ENCODE results near the gene APEX2.

The APEX2 gene

DNA sequence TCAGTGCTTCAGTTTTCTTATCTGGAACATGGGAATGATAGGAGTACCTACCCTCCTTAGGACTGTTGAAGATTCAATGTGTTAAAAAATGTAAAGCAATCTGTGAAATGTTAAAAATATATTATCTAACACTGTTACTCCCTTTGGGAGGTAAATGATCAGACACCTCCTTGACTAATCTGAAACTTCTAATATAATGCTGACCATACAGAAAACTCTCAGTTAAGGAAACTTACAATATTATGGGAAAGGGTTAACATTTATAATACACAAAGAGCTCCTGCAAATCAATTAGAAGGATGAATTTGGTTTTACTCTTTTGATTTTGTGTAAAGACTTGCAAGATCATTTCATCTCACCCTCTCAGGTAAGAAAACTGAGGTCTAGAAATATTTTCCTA is 4.5 kb upstream of the APEX2 start:
- Histone ChIP-seq H3K4me1 (ENCODE audit: insufficient read depth, low read length) (no peaks in the 10 kb centered on the region), H3K36me3 (ENCODE audit: insufficient read depth, low read length) (no peaks in the 10 kb centered on the region), H3K9ac (ENCODE audit: low read depth, low read length) (no peak overlapping the region), H3K9me3 (ENCODE audit: control insufficient read depth, insufficient read depth, low read length) (no peaks in the 10 kb centered on the region)

DNA sequence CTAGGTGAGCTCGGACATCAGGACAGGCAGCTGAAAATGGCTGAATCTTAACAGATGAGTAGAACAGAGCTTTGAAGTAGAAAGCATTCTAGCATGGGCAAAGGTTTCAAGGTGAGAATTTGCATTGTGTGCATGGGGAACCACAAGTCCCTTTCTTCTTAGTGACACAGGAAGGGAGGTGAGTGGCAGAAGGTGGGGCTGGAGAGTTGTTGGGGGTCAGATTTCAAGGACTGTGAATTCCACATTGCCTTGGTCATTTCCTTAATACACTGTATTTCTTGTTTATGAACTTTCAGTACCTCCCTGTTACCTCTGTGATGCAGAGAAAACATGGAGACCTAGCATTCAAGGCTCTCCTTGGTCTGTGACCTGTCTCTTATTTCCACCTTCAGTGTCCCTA is 4.1 kb downstream of the APEX2 start:
- H3K9ac ChIP-seq (ENCODE audit: low read depth, low read length): no peak overlapping the region
- peaks cover 6% of the 10 kb centered on the region; the same call in 1 of the 2 replicates for H3K36me3 ChIP-seq (ENCODE audit: insufficient read depth, low read length)
- no peaks in the 10 kb centered on the region for H3K9me3 ChIP-seq (ENCODE audit: control insufficient read depth, insufficient read depth, low read length)
- peaks cover 3% of the 10 kb centered on the region; the same call in 1 of the 2 replicates for H3K4me1 ChIP-seq (ENCODE audit: insufficient read depth, low read length)

DNA sequence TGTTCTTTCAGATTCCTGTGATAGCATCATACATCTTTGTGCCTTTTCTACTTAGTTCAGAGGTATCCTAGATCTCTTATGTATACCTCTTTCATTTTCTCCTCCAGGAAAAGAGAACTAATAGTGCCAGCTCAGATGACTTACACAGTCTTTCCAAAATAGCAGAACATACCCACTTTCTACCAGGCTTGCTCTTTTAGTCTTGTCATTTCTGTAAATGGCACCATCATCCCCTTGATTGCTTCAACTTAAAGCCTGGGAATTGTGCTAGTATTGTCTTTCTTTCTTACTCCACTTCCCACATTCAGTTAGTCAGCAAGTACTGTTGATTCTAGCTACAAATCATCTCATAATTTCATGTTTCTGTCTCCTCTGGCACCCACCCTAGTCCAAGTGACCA is 5.1 kb downstream of the APEX2 start:
- Histone ChIP-seq H3K9ac (ENCODE audit: low read depth, low read length) (no peak overlapping the region), H3K9me3 (ENCODE audit: control insufficient read depth, insufficient read depth, low read length) (no peaks in the 10 kb centered on the region), H3K4me1 (ENCODE audit: insufficient read depth, low read length) (peaks cover 3% of the 10 kb centered on the region; the same call in 1 of the 2 replicates), H3K36me3 (ENCODE audit: insufficient read depth, low read length) (peaks cover 6% of the 10 kb centered on the region; the same call in 1 of the 2 replicates)

DNA sequence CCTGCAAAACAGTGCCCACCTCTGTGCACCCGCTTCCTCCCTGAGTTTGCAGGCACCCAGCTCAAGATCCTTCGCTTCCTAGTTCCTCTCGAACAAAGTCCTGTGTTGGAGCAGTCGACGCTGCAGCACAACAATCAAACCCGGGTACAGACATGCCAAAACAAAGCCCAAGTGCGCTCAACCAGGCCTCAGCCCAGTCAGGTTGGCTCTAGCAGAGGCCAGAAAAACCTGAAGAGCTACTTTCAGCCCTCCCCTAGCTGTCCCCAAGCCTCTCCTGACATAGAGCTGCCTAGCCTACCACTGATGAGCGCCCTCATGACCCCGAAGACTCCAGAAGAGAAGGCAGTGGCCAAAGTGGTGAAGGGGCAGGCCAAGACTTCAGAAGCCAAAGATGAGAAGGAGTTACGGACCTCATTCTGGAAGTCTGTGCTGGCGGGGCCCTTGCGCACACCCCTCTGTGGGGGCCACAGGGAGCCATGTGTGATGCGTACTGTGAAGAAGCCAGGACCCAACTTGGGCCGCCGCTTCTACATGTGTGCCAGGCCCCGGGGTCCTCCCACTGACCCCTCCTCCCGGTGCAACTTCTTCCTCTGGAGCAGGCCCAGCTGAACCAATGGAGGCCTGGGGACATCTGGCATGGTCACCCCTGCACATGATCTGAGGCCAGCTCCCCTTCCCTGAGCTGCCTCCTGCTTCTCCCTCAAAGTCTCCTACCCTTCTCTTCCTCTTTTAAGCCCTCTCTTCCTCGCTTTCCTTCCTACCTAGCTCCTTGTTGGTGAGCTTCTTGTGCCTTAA is 6.9 kb downstream of the APEX2 start:
- H3K9me3 ChIP-seq (ENCODE audit: control insufficient read depth, insufficient read depth, low read length): no peaks in the 10 kb centered on the region
- peaks cover 3% of the 10 kb centered on the region; the same call in 1 of the 2 replicates for H3K4me1 ChIP-seq (ENCODE audit: insufficient read depth, low read length)
- no peak overlapping the region for H3K9ac ChIP-seq (ENCODE audit: low read depth, low read length)
- peaks cover 6% of the 10 kb centered on the region; the same call in 1 of the 2 replicates for H3K36me3 ChIP-seq (ENCODE audit: insufficient read depth, low read length)

DNA sequence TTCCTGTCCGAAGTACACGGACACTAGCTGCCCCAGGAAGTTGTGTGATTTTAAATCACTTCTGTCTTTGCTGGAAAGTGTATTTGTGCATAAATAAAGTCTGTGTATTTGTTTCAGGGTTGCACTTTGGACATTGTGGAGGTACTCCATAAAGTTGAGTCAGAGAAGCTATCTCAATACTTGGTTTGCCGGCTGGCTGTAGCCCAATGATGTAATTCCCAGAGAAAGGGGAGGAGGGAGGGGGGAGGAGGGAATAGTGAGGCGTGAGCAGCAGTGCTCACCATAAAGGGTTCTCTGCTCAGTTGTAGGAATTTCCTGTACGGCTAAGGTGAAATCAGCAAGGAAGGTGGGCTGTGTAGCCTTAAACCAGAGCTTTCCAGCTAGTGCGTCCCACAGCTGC is 7.5 kb downstream of the APEX2 start:
- H3K9ac ChIP-seq (ENCODE audit: low read depth, low read length): no peak overlapping the region
- H3K4me1 ChIP-seq (ENCODE audit: insufficient read depth, low read length): peaks cover 3% of the 10 kb centered on the region; the same call in 1 of the 2 replicates
- H3K36me3 ChIP-seq (ENCODE audit: insufficient read depth, low read length): peaks cover 6% of the 10 kb centered on the region; the same call in 1 of the 2 replicates
- H3K9me3 ChIP-seq (ENCODE audit: control insufficient read depth, insufficient read depth, low read length): no peaks in the 10 kb centered on the region

DNA sequence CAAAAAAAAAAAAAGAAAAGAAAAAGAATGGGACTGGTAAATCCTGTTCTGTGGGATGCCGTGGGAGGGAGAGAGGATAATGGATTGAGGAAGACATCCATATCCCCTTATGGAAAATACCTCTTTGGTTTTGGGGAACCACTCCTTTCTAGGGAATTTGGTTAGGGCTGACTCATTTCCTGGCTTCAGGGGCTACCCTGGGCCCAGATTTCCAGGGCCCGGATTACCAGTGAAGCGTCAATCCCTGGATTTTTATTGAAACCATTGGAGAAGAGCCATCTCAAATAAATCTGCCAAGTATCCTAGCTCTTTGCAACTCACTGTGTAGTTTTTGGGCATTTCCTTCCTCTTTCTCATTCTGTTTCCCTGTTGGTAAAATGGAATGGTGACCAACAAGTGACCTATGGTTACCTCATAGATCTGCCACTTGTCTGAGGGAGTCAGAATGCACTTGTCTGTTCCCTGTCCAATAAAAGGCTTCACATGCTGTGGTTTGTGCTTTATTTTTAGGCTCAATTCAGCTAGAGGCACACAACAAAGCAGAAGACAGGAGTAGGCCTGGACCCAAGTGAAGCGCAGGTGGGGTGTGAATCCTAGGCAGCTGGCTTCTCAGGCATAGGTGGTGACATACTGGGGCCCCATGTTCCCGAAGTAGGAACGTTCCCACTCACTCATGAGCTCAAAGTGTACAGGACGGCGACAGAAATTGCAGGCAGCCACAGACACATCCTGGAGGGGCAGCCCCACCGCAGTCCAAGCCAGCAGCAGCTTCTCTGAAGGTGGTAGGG is 8.6 kb downstream of the APEX2 start:
- Histone ChIP-seq H3K9ac (ENCODE audit: low read depth, low read length) (no peak overlapping the region), H3K4me1 (ENCODE audit: insufficient read depth, low read length) (peaks cover 3% of the 10 kb centered on the region; the same call in 1 of the 2 replicates), H3K9me3 (ENCODE audit: control insufficient read depth, insufficient read depth, low read length) (no peaks in the 10 kb centered on the region), H3K36me3 (ENCODE audit: insufficient read depth, low read length) (peaks cover 6% of the 10 kb centered on the region; the same call in 1 of the 2 replicates)

DNA sequence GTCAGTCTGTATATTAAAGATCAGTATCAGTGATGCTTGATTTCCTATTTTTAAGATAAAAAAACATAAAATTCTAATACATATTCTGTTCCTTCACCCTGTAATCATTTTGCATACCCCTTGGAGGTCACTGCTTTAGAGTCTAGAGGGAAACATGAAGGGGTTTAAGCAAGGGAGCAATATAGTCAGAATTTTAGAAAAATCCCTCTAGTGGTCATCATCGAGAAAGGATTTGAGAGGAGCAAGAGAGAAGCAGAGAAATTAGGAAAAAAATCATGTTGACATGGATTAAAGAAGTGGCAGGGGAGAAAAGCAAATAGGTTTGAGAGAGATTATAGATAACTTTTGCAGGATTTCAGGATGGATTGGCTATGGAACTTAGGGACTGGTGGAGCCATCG is 11.1 kb downstream of the APEX2 start:
- H3K9me3 ChIP-seq (ENCODE audit: control insufficient read depth, insufficient read depth, low read length): no peaks in the 10 kb centered on the region
- H3K36me3 ChIP-seq (ENCODE audit: insufficient read depth, low read length): no peaks in the 10 kb centered on the region
- peaks cover 3% of the 10 kb centered on the region; the same call in 1 of the 2 replicates for H3K4me1 ChIP-seq (ENCODE audit: insufficient read depth, low read length)
- no peak overlapping the region for H3K9ac ChIP-seq (ENCODE audit: low read depth, low read length)

DNA sequence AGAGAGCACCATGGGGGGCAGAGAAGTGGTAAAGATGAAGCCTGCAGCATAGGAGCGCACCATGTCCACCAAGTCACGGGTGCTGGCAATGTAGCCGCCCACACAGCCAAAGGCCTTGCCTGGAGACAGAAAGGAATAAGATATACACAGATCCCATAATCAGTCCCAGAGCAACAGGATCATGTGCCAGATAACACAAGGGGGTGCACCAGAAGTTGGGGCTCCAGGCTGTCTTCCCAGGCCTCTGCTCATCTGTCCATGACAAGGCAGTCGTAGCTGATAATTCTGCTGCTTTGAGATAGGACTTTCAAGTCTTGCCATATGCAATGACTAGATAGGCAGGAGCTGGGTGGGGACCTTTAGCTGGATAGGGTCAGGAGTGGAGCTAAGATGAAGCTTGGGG is 14.7 kb downstream of the APEX2 start:
- Histone ChIP-seq H3K36me3 (ENCODE audit: insufficient read depth, low read length) (no peaks in the 10 kb centered on the region), H3K4me1 (ENCODE audit: insufficient read depth, low read length) (no peaks in the 10 kb centered on the region), H3K9ac (ENCODE audit: low read depth, low read length) (no peak overlapping the region), H3K9me3 (ENCODE audit: control insufficient read depth, insufficient read depth, low read length) (no peaks in the 10 kb centered on the region)

DNA sequence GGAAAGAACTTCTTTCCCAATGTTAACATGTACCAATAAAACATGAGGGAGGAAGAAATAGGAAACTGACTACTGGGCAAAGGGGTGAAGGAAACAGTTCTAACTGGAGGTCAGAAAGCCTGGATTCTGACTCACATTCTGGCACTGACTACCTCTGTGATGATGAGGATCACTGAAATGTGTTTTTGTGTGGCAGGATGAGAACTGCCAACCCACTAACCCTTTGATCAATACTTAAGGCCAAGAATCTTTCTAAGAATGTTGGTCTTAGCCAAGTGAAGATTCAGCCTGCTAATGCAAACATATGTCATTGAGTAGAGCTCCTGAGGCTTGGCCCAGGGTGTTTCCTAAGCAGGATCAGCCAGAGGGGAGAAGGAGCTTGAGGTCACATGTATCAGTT is 26.0 kb downstream of the APEX2 start:
- H3K4me1 ChIP-seq (ENCODE audit: insufficient read depth, low read length): 0 out of 2 replicates have a peak, but pooled peaks cover 5% of the 10 kb centered on the region
- no peaks in the 10 kb centered on the region for H3K36me3 ChIP-seq (ENCODE audit: insufficient read depth, low read length)
- no peaks in the 10 kb centered on the region for H3K9me3 ChIP-seq (ENCODE audit: control insufficient read depth, insufficient read depth, low read length)
- no peak overlapping the region for H3K9ac ChIP-seq (ENCODE audit: low read depth, low read length)

DNA sequence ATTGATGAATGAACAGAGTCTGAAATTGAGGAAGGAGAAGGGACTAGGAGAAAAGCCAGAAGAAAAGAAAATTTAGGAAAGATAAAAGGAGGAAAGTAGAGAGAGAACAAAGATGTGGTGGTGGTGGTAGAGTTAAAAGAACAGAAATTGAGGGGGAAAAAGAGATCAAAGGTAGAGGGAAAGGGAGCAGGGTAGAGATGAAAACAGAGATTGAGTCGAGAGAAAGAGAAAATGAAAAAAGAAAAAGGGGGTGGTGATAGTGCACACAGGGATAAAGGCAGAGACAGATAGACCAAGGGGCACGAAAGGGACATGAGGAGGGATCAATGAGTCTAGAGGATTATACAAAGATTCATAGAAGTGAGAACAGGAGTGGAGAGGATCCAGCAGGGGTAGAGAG is 26.7 kb downstream of the APEX2 start:
- Histone ChIP-seq H3K9ac (ENCODE audit: low read depth, low read length) (no peak overlapping the region), H3K36me3 (ENCODE audit: insufficient read depth, low read length) (no peaks in the 10 kb centered on the region), H3K4me1 (ENCODE audit: insufficient read depth, low read length) (0 out of 2 replicates have a peak, but pooled peaks cover 5% of the 10 kb centered on the region), H3K9me3 (ENCODE audit: control insufficient read depth, insufficient read depth, low read length) (no peaks in the 10 kb centered on the region)

DNA sequence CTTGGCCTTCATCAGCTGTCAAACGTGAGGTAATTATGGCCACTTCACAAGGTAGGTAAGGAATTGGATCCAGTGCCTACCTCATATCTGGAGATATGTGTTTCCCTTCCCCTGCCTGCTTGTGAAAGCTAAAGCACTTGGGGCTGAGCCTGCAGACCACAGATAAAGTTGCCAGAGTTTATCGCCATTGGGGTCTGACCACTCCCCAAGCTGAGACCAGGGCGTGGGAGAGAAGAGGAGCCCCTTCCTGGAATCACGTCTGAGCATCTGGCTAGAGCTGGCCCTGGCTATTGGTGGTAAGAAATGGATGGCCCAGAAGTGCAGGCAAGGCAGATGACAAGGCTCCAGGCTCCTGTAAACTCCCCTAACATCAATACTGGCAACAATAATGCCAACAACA is 27.9 kb downstream of the APEX2 start:
- no peaks in the 10 kb centered on the region for H3K36me3 ChIP-seq (ENCODE audit: insufficient read depth, low read length)
- 0 out of 2 replicates have a peak, but pooled peaks cover 5% of the 10 kb centered on the region for H3K4me1 ChIP-seq (ENCODE audit: insufficient read depth, low read length)
- no peak overlapping the region for H3K9ac ChIP-seq (ENCODE audit: low read depth, low read length)
- H3K9me3 ChIP-seq (ENCODE audit: control insufficient read depth, insufficient read depth, low read length): no peaks in the 10 kb centered on the region

DNA sequence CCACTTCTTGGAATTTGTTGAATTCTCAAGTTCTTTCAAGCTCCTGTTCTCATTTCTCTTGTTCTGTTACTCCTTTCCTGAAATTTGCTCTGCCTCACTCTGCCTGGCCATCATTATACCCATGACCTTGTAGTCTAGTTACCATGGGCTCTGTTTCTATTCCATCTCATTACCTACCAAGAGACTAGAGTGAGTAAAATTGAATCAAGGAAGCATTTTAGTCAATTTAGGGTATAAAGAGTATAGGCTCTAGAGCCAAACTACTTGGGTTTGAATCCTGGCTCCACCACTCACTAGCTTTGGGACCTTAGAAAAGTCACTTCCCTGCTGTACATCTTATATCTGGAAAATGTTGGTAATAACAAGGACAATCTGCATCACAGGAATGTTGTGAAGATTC is 28.4 kb downstream of the APEX2 start:
- H3K9me3 ChIP-seq (ENCODE audit: control insufficient read depth, insufficient read depth, low read length): no peaks in the 10 kb centered on the region
- 0 out of 2 replicates have a peak, but pooled peaks cover 5% of the 10 kb centered on the region for H3K4me1 ChIP-seq (ENCODE audit: insufficient read depth, low read length)
- H3K9ac ChIP-seq (ENCODE audit: low read depth, low read length): no peak overlapping the region
- no peaks in the 10 kb centered on the region for H3K36me3 ChIP-seq (ENCODE audit: insufficient read depth, low read length)

DNA sequence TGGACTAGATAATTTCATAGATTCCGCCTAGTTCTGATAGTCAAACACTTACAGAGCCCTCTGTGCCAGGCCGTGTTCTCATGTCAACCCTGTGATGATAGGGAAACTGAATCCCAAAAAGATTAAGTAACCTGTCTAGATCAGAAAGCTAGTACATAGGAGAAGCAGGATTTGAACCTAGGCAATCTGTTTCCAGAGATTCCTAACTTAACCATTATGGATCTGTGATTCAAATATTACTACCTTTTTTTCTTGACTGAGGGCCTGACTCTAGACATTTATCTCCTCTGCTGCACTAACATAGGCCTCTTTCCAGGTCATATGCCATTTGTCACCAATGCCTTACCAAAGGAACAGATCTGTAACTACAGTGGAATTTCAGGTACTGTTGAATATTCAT is 29.1 kb downstream of the APEX2 start:
- Histone ChIP-seq H3K4me1 (ENCODE audit: insufficient read depth, low read length) (0 out of 2 replicates have a peak, but pooled peaks cover 5% of the 10 kb centered on the region), H3K9ac (ENCODE audit: low read depth, low read length) (no peak overlapping the region), H3K9me3 (ENCODE audit: control insufficient read depth, insufficient read depth, low read length) (no peaks in the 10 kb centered on the region), H3K36me3 (ENCODE audit: insufficient read depth, low read length) (no peaks in the 10 kb centered on the region)

DNA sequence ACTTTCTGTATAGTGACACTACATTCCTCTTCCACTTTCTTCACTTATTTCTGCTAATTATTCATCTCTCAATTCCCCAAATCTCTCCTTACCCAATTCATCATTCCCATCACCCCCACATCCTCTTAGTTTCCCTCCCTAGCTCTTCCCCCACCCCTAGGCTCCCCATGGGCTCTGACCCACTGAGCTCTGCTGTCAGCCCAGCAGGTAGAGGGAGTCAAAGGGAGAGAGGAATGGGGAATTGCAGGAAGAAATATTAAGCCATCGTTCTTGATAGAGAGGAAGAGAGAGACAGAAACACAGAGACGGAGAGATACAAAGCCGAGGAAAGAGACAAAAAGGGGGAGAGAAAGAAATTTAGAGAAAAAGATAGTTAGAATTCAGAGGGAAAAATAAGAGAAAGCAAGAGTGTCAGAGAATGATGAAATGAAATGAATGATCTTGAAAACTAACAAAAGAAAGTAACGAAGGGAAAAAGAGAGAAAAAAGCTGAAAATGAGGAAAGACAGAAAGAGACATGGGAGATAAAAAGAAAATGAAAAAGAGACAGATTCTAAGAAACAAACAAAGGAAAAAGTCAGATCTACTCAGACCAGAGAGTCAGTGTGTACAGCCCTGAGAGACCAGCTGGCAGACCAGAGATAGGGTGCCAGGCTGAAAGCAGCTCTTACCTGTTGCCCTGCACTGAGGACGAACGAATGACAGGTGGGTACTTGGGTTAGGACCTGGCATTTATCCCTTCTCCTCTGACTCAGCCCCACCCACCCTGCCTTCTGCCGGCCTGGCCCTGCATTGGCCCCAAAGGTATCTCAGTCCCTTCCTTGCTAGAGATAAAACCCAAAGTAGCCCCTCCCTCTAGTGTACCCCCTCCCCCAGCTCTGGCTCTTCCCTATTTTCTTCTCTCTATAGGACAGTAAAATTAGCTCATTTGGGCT is 30.4 kb downstream of the APEX2 start, which contains the start of gene ALAS2:
ALAS2 (minus strand) TSS at position 707 of the 935 bp plus-strand sequence. CDS start 4,977 bp downstream, outside the sequence.
- Histone ChIP-seq H3K9ac (ENCODE audit: low read depth, low read length) (no peak within 1 kb of the TSS), H3K36me3 (ENCODE audit: insufficient read depth, low read length) (no peaks in the 10 kb centered on the region), H3K9me3 (ENCODE audit: control insufficient read depth, insufficient read depth, low read length) (no peaks in the 10 kb centered on the region), H3K4me1 (ENCODE audit: insufficient read depth, low read length) (0 out of 2 replicates have a peak, but pooled peaks cover 5% of the 10 kb centered on the region)
